Measurements from ENCODE around the gene FMOD.
A peak's percentile ranks its signal among the peaks of the same experiment; 100 is the strongest.

Gene FMOD

DNA sequence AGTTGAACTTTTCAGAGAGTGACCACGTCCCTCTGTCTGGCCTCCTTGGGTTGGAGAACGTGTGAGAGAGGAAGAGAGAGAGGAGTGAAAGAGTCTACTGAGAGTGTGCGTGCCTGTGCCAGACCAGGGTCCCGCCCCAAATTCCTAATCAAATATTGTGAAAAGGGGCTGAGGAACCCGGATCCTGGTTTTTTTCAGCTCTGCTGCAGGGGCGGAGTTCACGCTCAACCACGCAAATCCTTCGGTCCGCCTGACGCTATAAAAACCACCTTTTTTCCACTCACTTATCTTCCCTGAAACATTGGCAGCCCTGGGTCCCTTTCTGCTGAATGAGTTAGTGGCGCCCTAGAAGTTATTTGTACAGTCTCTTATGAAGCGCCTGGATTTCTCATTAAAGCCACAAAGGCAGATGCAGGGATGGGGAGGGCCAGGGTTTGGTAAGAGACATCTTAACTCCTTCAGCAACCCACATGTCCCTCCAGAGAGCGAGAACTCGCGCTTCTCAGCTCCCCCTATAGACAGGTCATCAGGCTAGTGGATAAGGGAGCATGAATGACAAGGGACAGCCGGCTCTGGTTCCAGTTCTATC lies at the start of gene FMOD:
FMOD (minus strand) TSS at position 86 of the 589 bp plus-strand sequence. CDS start 2,852 bp downstream, outside the sequence.
- DNase-seq = peak; percentile 18

GRCh38 chr1:203396595-203397194 lies 45.8 kb upstream of the FMOD start:
- no peak for DNase-seq

- no peak for DNase-seq
Measured at GRCh38 chr1:203395751-203396150, 44.8 kb upstream of the FMOD start.

GRCh38 chr1:203390298-203390697 lies 39.4 kb upstream of the FMOD start:
- no peak for DNase-seq

DNA sequence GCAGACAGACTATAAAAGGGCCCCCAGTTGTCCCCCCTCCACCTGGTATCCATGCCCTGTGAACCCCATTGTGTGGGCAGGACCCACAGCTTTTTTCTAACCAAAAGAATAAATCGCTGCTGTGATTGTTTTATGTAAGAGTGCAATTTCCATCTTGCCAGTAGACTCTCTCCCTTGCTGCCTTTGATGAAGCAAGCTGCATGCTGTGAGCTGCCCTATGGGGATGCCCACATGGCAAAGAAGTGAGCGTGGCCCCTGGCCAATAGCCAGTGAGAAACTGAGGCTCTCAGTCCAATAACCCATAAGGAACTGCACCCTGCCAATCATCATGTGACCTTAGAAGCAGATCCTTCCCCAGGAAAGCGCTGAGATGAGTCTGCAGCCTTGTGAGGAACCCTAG lies 37.8 kb upstream of the FMOD start:
- no peak for DNase-seq

GRCh38 chr1:203382026-203382425 lies 31.1 kb upstream of the FMOD start:
- DNase-seq = no peak

DNA sequence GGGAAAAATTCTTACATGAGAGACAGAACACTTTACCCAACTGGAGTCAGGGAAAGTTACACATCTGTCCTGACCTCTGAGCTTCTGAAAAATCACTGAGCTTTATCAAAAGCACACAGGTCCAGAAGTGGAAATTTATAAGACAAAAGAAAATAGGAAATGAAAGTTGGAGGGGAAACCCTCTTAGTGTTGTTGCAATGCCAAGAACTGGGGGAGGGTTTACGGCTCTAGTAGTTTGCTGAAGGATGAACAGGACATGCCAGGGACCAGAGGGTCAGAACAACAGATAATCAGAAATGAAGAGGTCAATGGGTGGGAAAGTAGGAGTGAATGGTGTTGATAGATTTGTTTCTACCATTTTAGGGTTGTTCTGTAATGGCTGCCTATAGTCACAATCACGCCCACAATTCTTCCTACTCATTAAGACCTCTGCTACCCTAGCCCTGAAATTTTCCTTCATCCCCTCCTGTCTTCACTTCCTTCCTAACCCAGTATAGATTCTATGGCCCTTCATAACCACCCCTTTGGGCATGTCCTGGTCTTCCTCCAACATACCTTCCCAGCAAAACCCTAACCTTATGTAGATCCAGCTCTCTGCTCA lies 30.3 kb upstream of the FMOD start:
- DNase-seq = peak; percentile 54

DNA sequence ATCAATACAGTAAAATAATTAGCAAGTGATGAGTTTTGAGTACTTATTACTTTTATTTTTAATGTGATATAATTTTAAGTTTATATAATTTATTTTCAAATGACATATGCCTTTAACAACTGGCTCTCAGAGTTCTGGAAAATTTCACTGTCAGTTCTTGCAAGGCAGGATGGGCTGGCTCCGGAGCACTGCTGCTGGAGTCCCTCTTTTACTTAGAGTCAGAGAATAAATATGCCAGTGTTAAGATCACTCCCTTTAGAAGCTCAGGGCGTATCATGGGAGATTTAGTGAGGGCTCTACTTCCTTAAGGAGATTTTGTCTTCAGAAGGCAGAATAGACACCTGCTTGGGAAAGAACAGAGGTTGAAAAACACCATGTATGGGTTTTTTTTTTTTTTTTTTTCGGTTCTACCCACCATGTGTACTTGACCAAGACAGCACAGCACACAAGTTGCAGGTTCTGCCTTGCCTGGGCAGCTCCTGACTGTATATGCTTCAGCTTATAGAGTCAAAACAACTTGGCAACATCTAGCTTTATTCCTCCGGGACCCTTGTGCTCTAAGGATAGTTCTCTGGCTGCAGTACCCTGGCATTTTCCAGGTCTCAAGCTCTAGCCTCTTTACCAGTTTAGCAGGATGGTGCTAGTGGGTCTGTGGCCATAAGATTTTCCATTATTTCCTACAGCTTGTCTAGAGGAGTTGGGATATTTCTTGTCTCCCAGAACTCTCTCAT lies 29.7 kb upstream of the FMOD start:
- DNase-seq = no peak

DNA sequence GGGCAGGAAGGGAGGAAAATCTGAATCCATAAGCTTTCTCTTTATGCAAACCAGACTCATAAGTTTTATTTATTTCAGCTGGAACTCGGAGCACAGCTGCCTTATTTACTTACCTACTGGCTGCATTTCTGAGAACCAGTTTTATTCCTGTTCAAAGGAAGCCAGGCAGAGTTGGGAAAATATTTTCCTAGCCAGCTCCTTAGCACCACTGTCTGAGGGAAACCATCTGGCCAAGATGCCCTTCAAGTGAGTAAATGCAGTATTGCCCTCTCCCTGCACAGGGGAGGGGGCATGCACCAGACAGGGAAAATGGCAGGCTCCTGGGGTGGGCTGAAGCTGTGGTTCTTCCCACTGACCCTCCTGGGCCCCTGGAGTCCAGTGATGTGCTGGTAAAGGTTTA lies 28.9 kb upstream of the FMOD start:
- DNase-seq = no peak

DNA sequence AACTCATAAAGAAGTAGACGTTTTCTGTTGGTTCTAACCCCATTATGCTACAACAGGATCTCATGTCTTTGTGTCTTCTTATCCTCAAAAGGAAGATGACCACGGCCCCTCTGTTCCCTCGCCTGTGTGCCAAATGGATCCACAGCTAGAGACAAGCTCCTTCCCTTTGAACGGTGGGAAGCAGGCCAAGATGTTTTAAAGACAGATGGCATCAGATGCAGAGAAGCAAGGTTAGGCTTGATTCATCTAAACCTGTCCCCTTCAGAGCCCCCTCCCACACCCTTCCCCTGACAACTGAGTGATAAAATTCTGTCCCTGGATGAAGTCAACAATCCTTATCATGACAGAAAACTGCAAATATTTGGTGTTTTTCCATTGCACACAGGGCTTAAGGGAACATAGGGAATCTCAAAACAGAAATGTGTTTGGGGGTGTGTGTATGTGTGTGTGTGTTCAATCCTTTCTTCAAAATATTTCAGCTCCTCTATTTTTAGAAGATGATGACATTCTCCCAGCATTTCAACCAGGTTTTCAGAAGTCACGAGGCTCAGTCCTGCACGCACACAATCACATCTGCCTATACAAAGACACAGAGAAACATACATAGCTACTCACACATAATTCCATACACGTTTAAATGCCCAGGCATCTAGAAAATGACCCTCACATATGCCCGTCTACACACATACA lies 27.8 kb upstream of the FMOD start:
- no peak for DNase-seq

- no peak for DNase-seq
Measured at GRCh38 chr1:203373991-203374390, 23.1 kb upstream of the FMOD start.

DNA sequence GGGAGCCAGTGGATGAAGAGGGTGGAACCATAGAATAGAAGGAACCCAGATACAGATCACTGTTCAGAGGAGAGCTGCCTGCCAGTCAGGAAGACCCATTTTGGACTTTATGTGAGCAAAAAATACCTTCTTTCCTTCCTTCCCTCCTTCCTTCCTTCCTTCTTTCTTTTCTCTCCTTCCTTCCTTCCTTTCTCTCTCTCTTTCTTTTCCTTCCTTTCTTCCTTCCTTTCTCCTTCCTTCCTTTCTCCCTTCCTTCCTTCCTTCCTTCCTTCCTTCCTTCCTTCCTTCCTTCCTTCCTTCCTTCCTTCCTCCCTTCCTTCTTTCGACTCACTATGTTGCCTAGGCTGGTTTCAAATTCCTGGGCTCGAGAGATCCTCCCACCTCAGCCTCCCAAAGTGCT lies 22.1 kb upstream of the FMOD start:
- DNase-seq = no peak

DNA sequence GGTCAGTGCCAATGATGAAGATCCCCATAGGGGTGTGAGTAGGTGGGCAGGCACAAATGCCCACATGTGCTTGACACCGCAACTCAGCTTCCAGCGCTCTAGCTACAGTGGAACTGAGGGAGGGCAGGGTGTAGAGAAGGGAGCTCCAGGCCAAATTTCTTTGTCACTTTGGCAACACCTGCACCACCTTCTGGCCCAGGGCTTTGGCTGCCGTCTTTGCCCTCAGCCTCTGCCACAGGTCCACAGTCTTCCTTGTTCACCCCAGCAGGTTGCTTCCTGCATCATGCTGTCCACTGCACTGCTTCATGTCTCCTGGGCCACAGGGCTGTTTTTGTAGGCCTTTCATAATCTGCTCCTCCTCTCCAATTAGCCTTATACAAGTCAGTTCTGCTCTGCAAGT lies 20.4 kb upstream of the FMOD start:
- DNase-seq = no peak

- no peak for DNase-seq
Measured at GRCh38 chr1:203369666-203370065, 18.7 kb upstream of the FMOD start.

DNA sequence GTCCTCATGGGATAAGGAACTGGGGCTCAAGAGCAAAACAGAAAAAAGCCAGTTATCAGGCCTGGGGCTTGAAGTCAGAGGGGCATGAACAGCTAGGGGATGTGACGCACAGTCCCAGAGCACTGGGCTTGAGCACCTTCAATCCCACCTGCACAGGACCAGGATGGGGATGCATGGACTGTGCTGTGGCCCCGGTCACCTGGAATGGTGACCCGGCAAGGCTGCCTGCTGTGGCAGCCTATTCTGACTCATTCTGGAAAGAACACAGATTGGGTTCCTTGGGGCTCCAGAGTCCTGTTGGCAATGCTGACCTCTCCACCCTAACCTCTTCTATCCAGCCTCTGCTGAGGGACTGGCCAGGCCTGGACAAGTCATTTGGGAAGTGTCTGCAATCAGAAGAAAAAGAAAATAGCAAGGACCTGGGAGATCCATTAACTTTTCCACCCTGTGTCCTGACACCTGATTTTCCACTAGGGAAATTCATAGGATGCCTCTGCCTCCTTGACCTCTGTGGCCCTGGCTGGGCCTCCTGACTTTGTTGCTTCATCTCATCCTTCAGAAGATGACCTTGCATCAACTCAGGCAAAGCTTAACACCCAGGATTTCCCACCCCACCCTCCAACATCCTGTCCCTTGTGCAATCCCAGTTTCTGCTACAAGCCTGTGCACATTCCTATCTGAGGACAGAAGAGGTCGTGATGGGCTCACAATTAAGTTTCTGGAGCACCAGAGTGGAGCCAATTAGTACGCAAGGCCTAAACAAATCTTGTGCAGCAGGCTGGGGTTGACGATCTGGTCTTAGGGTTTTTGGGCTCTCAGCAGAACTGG lies 17.9 kb upstream of the FMOD start:
- DNase-seq = no peak

DNA sequence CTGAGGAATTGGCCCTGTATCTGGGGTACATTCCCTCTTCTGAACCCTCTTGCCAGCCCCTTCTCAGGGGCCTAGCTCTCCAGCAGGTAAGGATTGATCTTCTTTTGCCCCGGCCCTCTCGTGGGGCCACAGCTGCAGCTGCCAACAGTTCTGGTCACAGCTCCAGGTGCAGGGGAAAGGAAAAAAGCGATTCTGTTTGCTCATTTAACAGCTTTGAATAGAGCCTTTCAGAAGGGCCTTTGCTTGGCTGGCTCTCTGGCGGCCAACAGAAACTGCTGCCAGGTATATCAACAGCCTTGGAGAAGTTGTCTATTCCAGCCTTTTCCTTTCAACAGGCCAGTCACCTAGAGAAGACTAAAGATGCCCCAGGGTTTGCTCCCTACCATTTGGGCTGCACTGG lies 16.1 kb upstream of the FMOD start:
- DNase-seq = no peak

GRCh38 chr1:203366476-203366875 lies 15.6 kb upstream of the FMOD start:
- no peak for DNase-seq

GRCh38 chr1:203364806-203365205 lies 13.9 kb upstream of the FMOD start:
- DNase-seq = no peak

DNA sequence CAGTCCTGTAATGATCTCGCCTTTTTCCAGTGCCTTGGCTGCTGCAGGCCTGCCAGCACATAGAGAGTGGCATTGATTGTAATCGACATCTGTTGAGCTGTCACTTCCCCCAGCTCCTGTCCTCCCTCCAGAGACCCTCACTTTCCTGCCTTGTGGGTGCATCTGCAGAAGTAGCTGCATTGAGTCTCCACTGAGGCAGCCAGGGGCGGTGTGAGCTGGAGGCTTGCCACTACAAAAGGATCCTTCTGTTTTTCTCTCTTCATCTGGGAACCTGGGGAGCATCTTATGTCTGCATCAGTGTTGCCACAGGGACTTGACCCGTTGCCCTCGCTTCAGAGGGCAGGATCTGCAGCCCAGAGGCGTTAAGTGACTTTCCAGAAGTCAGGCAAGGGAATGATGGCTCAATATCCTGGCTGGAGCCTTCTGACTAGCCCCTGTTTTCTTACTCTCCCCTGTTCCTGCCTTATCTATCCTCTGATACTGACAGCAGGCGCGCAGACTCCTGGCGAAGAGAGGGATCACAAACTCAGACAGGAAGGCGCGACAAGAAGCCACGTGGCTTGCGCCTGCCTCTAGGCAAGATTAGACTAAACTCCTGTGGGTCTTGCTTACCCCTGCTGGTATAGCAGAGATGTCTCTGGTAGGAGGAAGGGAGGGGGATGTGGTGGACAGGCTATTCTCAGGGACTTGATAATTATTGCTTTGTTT lies 13.3 kb upstream of the FMOD start:
- no peak for DNase-seq

DNA sequence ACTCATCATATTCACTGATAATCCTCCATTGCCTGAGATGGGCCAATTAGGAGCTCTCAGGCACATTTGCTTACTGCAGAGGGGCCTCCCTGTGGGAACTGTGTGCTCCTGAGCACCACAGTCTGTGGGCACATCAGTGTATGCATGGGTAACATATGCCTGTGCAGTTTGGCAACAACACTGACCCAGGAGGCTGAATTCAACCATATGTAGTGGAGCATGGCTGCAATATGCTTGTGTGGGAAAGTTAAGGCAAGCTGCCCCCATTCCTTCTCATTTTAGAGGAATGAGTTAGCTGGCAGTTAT lies 11.8 kb upstream of the FMOD start:
- no peak for DNase-seq

DNA sequence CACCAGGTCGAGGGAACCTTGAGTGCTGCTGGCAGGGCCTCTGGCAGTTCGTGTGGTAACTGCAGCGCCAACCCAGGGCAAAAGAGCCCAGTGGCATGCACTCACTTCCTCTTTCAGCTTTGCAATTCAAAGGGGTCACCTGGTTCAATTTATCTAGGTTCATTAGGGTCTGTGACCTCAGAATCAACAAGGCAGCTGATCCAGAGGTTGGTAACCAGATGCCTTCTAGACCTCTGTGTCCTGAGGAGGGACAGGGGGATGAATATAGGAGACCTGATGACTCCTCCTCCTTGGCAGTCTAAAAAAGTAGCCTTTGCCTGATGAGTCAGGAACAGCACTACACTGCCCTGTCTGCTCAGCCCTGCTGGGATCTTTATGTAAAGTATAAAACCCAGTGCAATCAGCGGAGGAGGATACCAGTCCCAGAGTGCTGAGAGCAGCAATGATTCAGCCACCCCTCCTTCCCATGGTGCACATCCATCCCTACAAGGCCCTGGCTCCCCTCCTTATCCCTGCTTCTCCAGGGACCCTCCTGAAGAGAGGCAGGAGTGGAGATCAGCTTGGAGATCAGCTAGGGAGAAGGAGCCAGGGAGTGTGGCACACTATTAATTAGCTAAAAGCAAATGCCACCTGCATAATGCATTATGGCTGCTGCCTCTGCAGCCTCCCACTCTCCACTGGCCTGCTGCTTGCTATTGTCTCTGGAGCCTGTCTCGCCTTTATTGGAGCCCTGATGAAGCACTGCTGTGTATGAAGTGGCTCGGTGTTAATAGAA lies 11.2 kb upstream of the FMOD start:
- peak; percentile 74 for DNase-seq

All from RPMI8226 (cell line).